Measurements from ENCODE around the gene BHLHE40.

DNA sequence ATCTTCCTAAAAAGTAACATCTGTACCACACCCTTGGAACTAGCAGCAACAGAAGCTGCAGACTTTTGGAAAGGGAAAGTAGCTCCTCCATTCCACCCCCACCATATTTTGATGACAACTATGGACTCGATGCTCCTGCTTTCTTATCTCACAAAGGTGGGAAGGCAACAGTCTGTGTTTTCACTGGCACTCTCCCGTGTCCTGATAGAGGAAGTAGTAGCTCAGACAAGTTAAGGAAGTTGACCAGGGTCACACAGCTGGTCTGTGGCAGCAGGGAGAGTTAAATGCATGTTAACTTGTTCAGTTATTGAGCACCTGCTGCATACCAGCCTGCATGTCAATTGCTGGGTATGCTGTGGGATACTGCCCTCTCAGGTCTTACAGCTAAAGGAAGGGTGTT, 33.1 kb downstream of the BHLHE40 start:
- TF ChIP-seq, protein P1, sequence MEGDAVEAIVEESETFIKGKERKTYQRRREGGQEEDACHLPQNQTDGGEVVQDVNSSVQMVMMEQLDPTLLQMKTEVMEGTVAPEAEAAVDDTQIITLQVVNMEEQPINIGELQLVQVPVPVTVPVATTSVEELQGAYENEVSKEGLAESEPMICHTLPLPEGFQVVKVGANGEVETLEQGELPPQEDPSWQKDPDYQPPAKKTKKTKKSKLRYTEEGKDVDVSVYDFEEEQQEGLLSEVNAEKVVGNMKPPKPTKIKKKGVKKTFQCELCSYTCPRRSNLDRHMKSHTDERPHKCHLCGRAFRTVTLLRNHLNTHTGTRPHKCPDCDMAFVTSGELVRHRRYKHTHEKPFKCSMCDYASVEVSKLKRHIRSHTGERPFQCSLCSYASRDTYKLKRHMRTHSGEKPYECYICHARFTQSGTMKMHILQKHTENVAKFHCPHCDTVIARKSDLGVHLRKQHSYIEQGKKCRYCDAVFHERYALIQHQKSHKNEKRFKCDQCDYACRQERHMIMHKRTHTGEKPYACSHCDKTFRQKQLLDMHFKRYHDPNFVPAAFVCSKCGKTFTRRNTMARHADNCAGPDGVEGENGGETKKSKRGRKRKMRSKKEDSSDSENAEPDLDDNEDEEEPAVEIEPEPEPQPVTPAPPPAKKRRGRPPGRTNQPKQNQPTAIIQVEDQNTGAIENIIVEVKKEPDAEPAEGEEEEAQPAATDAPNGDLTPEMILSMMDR (conservative IDR thresholded peaks at IDR 0.05; ENCODE audit: low read depth, low read length): no peak
- no peak for TF ChIP-seq POLR2A (IDR thresholded peaks at IDR 0.05; ENCODE audit: low read depth, low read length)
- TF ChIP-seq, protein P2, sequence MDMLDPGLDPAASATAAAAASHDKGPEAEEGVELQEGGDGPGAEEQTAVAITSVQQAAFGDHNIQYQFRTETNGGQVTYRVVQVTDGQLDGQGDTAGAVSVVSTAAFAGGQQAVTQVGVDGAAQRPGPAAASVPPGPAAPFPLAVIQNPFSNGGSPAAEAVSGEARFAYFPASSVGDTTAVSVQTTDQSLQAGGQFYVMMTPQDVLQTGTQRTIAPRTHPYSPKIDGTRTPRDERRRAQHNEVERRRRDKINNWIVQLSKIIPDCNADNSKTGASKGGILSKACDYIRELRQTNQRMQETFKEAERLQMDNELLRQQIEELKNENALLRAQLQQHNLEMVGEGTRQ (IDR thresholded peaks at IDR 0.05; ENCODE audit: low read depth, low read length): no peak
- no peak for TF ChIP-seq RAD21 (IDR thresholded peaks at IDR 0.05; ENCODE audit: low read length)
- TF ChIP-seq BHLHE40 (IDR thresholded peaks at IDR 0.05; ENCODE audit: low read depth, low read length): no peak
- no peak for TF ChIP-seq MAFK (IDR thresholded peaks at IDR 0.05; ENCODE audit: low read depth, low read length)
- no peak for TF ChIP-seq CEBPB (IDR thresholded peaks at IDR 0.05; ENCODE audit: low read depth, low read length)
- TF ChIP-seq CHD1 (IDR thresholded peaks at IDR 0.05; ENCODE audit: low read depth, low read length): no peak
- no peak for TF ChIP-seq MAZ (IDR thresholded peaks at IDR 0.05; ENCODE audit: borderline replicate concordance, low read depth, low read length)
- TF ChIP-seq RFX5 (IDR thresholded peaks at IDR 0.05; ENCODE audit: low read depth, low read length): no peak

Measured in IMR-90 (cell line).